Thoracic aorta (tissue), 2 donors: ENCODE measurements around the gene MRPL55. TPM values are rescaled to one million over a fixed set of nuclear protein-coding genes. Genes with fewer than 3 reads are reported as not detected.

ENCODE experiments used
- ATAC-seq: fragments of 150-250 bp; one replicate; pipeline ENCODE4 v1.8.0; 2017; ENCODE audit warnings: low read depth; ENCODE audit not compliant: insufficient number of reproducible peaks, low FRiP score
- DNase-seq: peaks from one replicate; pipeline ENCODE4 v3.0.0-alpha.2; 2020; ENCODE audit warnings: low spot score
- H3K27ac ChIP-seq, 2 donors: fragments of 200-600 bp; sonication (generic); 1 replicate in 1 of 2; 2 replicates in 1 of 2; pipeline ENCODE4 v1.5.1; 2016; ENCODE audit warnings: mild to moderate bottlenecking in 2 of 2, moderate library complexity in 2 of 2
- H3K27me3 ChIP-seq: fragments of 200-600 bp; sonication (generic); replicated peaks from 2 replicates; pipeline ENCODE4 v1.6.0; 2016; ENCODE audit warnings: mild to moderate bottlenecking; ENCODE audit not compliant: insufficient read depth
- H3K36me3 ChIP-seq: fragments of 200-600 bp; sonication (generic); one replicate; pipeline ENCODE4 v1.5.1; 2016
- H3K4me1 ChIP-seq, 2 donors: fragments of 200-600 bp; sonication (generic); 1 replicate in 1 of 2; 2 replicates in 1 of 2; pipeline versions ENCODE4 v1.5.1 to v1.6.0; 2016; ENCODE audit warnings: low read depth in 2 of 2, mild to moderate bottlenecking in 1 of 2; ENCODE audit not compliant: control insufficient read depth in 1 of 2
- H3K4me3 ChIP-seq: fragments of 200-600 bp; sonication (generic); 2 replicates; pipeline ENCODE4 v1.5.1; 2016; ENCODE audit warnings: mild to moderate bottlenecking
- H3K9me3 ChIP-seq: fragments of 200-600 bp; sonication (generic); 2 replicates; pipeline ENCODE4 v1.5.1; 2016
- total RNA-seq, 2 donors: library from RNA; depleted of rRNA; stranded (reverse); fragments of >200 nt; gene quantifications; one replicate each; pipeline versions ENCODE4 v1.1.0 to v1.2.3, GENCODE V29; 2016
- TF ChIP-seq, protein P1 (sequence below): fragments of 200-600 bp; sonication (generic); IDR thresholded peaks from one replicate; pipeline ENCODE4 v1.5.1; 2019; ENCODE audit warnings: antibody characterized with exemption

Gene MRPL55
- total RNA-seq, 2 donors from 2014 or later = 32.4 to 79.3 TPM

DNA sequence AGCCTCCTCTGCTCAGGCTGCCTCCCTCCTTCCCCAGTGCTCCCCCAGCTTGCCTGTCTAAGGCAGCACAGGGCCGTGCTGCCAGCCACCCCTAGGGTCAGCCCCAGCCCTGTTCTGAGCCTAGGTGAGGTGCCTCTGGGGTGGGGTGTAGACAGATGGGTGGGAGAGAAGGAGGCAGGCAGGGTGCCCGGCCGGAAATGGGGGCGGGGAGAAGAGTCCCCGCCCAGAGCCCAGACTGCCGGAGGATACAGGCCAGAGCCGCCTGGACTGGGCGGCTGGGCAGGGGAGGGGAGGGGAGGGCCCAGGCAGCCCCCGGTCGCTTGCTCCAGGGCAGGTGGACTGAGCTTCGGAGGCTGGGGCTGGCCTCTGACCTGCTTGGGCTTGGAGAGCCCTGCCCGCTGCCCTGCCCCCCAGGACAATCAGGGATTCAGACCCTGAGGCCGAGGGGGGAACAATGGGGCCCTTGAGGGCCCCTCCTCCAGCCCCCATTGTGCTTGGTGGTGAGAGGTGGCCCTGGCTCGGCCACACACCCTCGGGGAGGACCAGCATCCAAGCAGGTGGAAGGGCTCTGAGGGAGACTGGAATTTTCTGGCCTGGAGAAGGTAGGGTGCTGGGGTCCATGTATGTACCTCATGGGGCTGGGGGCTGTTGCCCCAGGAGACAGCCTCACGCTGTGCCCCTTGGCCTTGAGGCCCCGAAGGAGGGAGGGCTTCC lies 40.5 kb upstream of the MRPL55 start, which contains the start of gene GJC2:
GJC2 (plus strand) TSS at position 525 of the 714 bp plus-strand sequence. CDS start 7,829 bp downstream, outside the sequence.
- TF ChIP-seq, protein P1, sequence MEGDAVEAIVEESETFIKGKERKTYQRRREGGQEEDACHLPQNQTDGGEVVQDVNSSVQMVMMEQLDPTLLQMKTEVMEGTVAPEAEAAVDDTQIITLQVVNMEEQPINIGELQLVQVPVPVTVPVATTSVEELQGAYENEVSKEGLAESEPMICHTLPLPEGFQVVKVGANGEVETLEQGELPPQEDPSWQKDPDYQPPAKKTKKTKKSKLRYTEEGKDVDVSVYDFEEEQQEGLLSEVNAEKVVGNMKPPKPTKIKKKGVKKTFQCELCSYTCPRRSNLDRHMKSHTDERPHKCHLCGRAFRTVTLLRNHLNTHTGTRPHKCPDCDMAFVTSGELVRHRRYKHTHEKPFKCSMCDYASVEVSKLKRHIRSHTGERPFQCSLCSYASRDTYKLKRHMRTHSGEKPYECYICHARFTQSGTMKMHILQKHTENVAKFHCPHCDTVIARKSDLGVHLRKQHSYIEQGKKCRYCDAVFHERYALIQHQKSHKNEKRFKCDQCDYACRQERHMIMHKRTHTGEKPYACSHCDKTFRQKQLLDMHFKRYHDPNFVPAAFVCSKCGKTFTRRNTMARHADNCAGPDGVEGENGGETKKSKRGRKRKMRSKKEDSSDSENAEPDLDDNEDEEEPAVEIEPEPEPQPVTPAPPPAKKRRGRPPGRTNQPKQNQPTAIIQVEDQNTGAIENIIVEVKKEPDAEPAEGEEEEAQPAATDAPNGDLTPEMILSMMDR = no peak
- peaks cover 29 to 36% of the 10 kb centered on the region in 2 donors for H3K4me1 ChIP-seq
- no peaks in the 10 kb centered on the region for H3K9me3 ChIP-seq

DNA sequence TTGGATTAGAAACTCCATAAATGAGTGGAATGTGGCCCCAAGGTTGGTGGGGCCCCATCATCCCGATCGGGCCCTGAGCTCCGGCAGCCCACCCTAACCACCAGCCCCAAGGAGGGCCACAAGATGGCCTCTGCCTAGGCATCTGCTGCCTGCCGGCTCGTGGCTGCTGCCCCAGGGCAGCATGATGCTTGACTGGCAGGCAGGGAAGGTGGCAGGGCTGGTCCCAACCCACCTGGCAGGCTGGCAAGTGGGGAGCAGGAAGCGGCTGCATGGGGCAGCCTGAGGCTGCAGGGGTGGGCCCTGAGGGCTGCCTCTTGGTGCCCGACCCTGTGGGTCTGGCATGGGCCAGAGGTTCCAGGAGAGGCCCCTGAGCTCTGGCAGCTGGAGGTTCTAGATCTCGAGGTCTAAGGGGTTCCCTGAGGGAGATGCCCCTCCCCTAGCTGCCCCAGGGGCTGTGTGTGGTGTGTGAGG lies 39.9 kb upstream of the MRPL55 start:
- Histone ChIP-seq H3K27ac (peak overlapping the region; percentile 83 to 85), H3K27me3 (no peaks in the 10 kb centered on the region), H3K36me3 (peaks cover 13% of the 10 kb centered on the region), H3K4me1 (peaks cover 33 to 42% of the 10 kb centered on the region in 2 donors), H3K9me3 (no peaks in the 10 kb centered on the region), H3K4me3 (no peak overlapping the region)
- ATAC-seq (no peak), DNase-seq (no peak)
- TF ChIP-seq, protein P1 = no peak

More for the DNA sequence above, 40.5 kb upstream of the MRPL55 start, which contains the start of gene GJC2:
- H3K27me3 ChIP-seq = no peaks in the 10 kb centered on the region
- no peak for ATAC-seq
- peak within 1 kb of the TSS; percentile 48 for H3K4me3 ChIP-seq
- DNase-seq = no peak
- H3K27ac ChIP-seq = peak within 1 kb of the TSS; percentile 83 to 85
- H3K36me3 ChIP-seq = peaks cover 13% of the 10 kb centered on the region

- DNase-seq = no peak
These were observed 39.2 kb upstream of the MRPL55 start for GRCh38 chr1:228148196-228148861.

DNA sequence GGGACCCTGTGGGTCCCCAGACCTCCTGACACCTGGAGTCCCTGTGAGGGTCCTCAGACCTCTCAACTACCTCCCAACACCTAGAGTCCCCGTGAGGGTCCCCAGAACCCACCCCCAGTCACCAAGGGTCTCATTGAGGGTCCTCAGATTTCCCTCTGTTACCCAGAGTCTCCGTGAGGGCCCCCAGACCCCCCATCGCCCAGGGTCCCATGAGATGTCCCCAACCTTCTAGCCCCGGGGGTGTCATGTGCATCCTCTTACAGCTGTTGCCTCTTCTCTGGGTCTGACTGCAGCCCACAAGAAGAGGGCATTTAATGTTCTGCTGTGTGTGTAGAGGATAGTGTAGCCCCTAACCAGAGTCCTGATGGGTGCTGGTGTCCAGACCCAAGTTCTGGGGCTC lies 38.7 kb upstream of the MRPL55 start:
- Histone ChIP-seq H3K4me3 (no peak overlapping the region), H3K9me3 (no peaks in the 10 kb centered on the region), H3K27me3 (no peaks in the 10 kb centered on the region), H3K36me3 (peaks cover 13% of the 10 kb centered on the region), H3K27ac (peak overlapping the region in 1 of 2 donors; percentile 83), H3K4me1 (peaks cover 45 to 54% of the 10 kb centered on the region in 2 donors)
- no peak for DNase-seq
- TF ChIP-seq, protein P1 = no peak
- no peak for ATAC-seq

More at GRCh38 chr1:228148196-228148861, 39.2 kb upstream of the MRPL55 start:
- TF ChIP-seq, protein P1 = no peak
- H3K27ac ChIP-seq = peak overlapping the region; percentile 83 to 85
- H3K9me3 ChIP-seq = no peaks in the 10 kb centered on the region
- H3K36me3 ChIP-seq = peaks cover 13% of the 10 kb centered on the region
- H3K4me1 ChIP-seq = peaks cover 39 to 48% of the 10 kb centered on the region in 2 donors
- no peaks in the 10 kb centered on the region for H3K27me3 ChIP-seq
- no peak overlapping the region for H3K4me3 ChIP-seq
- ATAC-seq = no peak

- Histone ChIP-seq H3K27me3 (no peaks in the 10 kb centered on the region), H3K36me3 (peaks cover 13% of the 10 kb centered on the region), H3K9me3 (no peaks in the 10 kb centered on the region), H3K4me3 (no peak overlapping the region), H3K4me1 (peaks cover 50 to 59% of the 10 kb centered on the region in 2 donors), H3K27ac (no peak overlapping the region)
- TF ChIP-seq, protein P1 = no peak
- no peak for ATAC-seq
- DNase-seq = no peak
These were observed 38.1 kb upstream of the MRPL55 start for GRCh38 chr1:228147151-228147693.
